ENCODE results near the gene COQ3. TPM values are rescaled to one million over a fixed set of nuclear protein-coding genes. Genes with fewer than 3 reads are reported as not detected.

Gene COQ3
- total and polyA plus RNA-seq, 2 of the 8 experiments (the other 6 are each of a cell fraction or from before 2014, with no cell fraction given), result 8.4 to 16.2 TPM

DNA sequence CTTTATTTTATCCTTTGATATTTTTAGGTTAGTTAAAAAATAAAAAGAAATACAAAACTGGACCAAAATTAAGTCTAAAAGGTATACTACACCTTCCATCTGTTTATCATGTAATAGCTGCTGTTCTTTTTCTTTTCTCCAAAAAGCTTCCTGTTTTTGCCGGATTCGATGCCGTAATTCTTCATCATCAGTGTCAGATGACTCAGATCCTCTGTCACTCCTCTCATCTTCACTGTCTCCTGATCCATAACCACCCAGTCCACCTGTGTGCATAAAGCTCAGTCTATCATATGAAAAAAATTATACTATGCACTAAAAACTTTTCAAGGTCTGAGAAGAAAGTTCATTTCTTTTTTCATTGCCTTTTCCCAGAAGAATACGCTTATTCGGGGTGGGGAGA lies 8.5 kb upstream of the COQ3 start:
- Histone ChIP-seq H3K14ac (ENCODE audit: insufficient read length) (no peak overlapping the region), H4K20me1 (replicated peaks in 1 of 2; ENCODE audit: control insufficient read depth in 1 of 2, insufficient read depth in 2 of 2, low read length in 2 of 2) (no peaks in the 10 kb centered on the region), H2BK120ac (replicated peaks; ENCODE audit: low read depth, low read length) (no peak overlapping the region), H3K27ac (ENCODE audit: low read depth, low read length) (no peak overlapping the region), H3K4ac (replicated peaks; ENCODE audit: insufficient read length, low read depth, low read length) (no peak overlapping the region), H3K79me2 (ENCODE audit: control insufficient read depth in 1 of 2, insufficient read depth in 2 of 2, low read length in 2 of 2) (no peaks in the 10 kb centered on the region), H2AK5ac (ENCODE audit: low read depth, low read length) (no peak overlapping the region), H3K4me2 (ENCODE audit: insufficient read depth in 1 of 2, low read depth in 2 of 2, low read length in 2 of 2) (no peak overlapping the region), H2BK12ac (ENCODE audit: low read depth, low read length) (no peak overlapping the region), H2BK5ac (ENCODE audit: low read depth, low read length) (no peak overlapping the region), H2AFZ (ENCODE audit: low read length) (no peak overlapping the region), H4K5ac (ENCODE audit: insufficient read length, low read depth, low read length) (no peak overlapping the region), H2BK15ac (ENCODE audit: low read length) (no peak overlapping the region), H4K91ac (replicated peaks; ENCODE audit: insufficient read length, low read length) (no peak overlapping the region), H3K23ac (ENCODE audit: insufficient read length) (no peak overlapping the region), H3K18ac (ENCODE audit: extremely low read depth, low read length) (no peak overlapping the region), H3K79me1 (ENCODE audit: low read depth, low read length) (no peaks in the 10 kb centered on the region), H3K36me3 (ENCODE audit: control insufficient read depth in 2 of 4, insufficient read depth in 4 of 4, low read length in 3 of 4) (peaks cover 20 to 96% (median 61%) of the 10 kb centered on the region in 4 experiments), H4K8ac (ENCODE audit: extremely low read depth, insufficient read depth, low read length) (no peak overlapping the region), H3K4me3 (ENCODE audit: extremely low read depth in 1 of 4, insufficient read depth in 2 of 4, low read depth in 3 of 4, low read length in 4 of 4) (no peak overlapping the region), H2BK20ac (ENCODE audit: low read length) (no peak overlapping the region), H3K4me1 (replicated peaks in 1 of 4; ENCODE audit: control insufficient read depth in 3 of 4, insufficient read depth in 4 of 4, low read length in 3 of 4) (no peaks in the 10 kb centered on the region), H3K9ac (replicated peaks in 1 of 4; ENCODE audit: extremely low read depth in 1 of 4, low read depth in 3 of 4, low read length in 3 of 4) (no peak overlapping the region), H3K56ac (replicated peaks; ENCODE audit: insufficient read length, low read depth, low read length) (no peak overlapping the region), H3K27me3 (replicated peaks in 1 of 4; ENCODE audit: control insufficient read depth in 3 of 4, extremely low read depth in 1 of 4, insufficient read depth in 3 of 4, low read length in 3 of 4) (no peaks in the 10 kb centered on the region), H3K9me3 (ENCODE audit: insufficient read depth in 2 of 2, low read depth in 1 of 2, low read length in 1 of 2) (no peaks in the 10 kb centered on the region), H3K23me2 (ENCODE audit: low read depth, low read length) (no peaks in the 10 kb centered on the region)
- FAIRE-seq, result no peak
- DNase-seq (ENCODE audit: low read depth in 1 of 2, low spot score in 2 of 2), result no peak
- ChIA-PET POLR2A (ENCODE audit: partially characterized antibody) (interaction anchor here (1.0 to 3.7 kb wide), 5 partner anchors 8 to 23 kb away, joined by 3 to 32 read pairs (median 5); partner anchors contain the start of genes COQ3 and PNISR), CTCF (ENCODE audit: partially characterized antibody) (interaction anchor here (0.6 to 4.3 kb wide), 7 partner anchors 15 to 76 kb away, joined by 3 to 17 read pairs (median 4); no protein-coding TSS in a partner anchor)
- WGBS, 2 experiments (ENCODE audit: extremely low coverage in 1 of 2, insufficient coverage in 1 of 2, insufficient read length in 1 of 2, insufficient replicate concordance in 2 of 2, low coverage in 1 of 2, low lambda C conversion rate in 2 of 2, missing lambda C conversion rate in 1 of 2), result 92% methylated on average over 5 of the region's 5 CpGs; no CpG with 5 or more reads in 1 of the 2 experiments
- TF ChIP-seq KDM5A (IDR thresholded peaks at IDR 0.05; ENCODE audit: low read length), result no peak
- no peak for TF ChIP-seq ASH2L (IDR thresholded peaks at IDR 0.05; ENCODE audit: low read length)
- TF ChIP-seq, protein P1, sequence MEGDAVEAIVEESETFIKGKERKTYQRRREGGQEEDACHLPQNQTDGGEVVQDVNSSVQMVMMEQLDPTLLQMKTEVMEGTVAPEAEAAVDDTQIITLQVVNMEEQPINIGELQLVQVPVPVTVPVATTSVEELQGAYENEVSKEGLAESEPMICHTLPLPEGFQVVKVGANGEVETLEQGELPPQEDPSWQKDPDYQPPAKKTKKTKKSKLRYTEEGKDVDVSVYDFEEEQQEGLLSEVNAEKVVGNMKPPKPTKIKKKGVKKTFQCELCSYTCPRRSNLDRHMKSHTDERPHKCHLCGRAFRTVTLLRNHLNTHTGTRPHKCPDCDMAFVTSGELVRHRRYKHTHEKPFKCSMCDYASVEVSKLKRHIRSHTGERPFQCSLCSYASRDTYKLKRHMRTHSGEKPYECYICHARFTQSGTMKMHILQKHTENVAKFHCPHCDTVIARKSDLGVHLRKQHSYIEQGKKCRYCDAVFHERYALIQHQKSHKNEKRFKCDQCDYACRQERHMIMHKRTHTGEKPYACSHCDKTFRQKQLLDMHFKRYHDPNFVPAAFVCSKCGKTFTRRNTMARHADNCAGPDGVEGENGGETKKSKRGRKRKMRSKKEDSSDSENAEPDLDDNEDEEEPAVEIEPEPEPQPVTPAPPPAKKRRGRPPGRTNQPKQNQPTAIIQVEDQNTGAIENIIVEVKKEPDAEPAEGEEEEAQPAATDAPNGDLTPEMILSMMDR (IDR thresholded peaks at IDR 0.05; ENCODE audit: control extremely low read depth in 1 of 3, insufficient read depth in 1 of 3, low read depth in 1 of 3, low read length in 3 of 3), result no peak
- TF ChIP-seq GABPA (IDR thresholded peaks at IDR 0.05; ENCODE audit: borderline replicate concordance, insufficient read depth, low read length), result no peak
- TF ChIP-seq TCF12 (IDR thresholded peaks at IDR 0.05; ENCODE audit: low read depth, low read length), result no peak
- no peak for TF ChIP-seq SP4 (IDR thresholded peaks at IDR 0.05; ENCODE audit: low read length)
- no peak for TF ChIP-seq FOSL1 (IDR thresholded peaks at IDR 0.05; ENCODE audit: insufficient read depth, low read depth, low read length)
- TF ChIP-seq CBX5 (IDR thresholded peaks at IDR 0.05; ENCODE audit: low read depth, low read length), result no peak
- TF ChIP-seq JUND (IDR thresholded peaks at IDR 0.05; ENCODE audit: low read length), result no peak
- no peak for TF ChIP-seq POU5F1 (IDR thresholded peaks at IDR 0.05; ENCODE audit: low read depth, low read length)
- TF ChIP-seq CREB1 (IDR thresholded peaks at IDR 0.05), result no peak

Measured in H1 (cell line).